Esophagus squamous epithelium (tissue), 5 donors: ENCODE data around the gene SH3RF2. TPM values are rescaled to one million over a fixed set of nuclear protein-coding genes. Genes with fewer than 3 reads are reported as not detected.
"Not testable (repeated sequence)": the region's sequence is repeated elsewhere in the genome, so short reads cannot be mapped to it uniquely, and the experiment has no call there.

Experiments used
- DNase-seq: peaks from one replicate; lab custom pipeline; 2025; lab: John Stamatoyannopoulos, UW
- H3K27ac ChIP-seq, 4 donors: fragments of 200-600 bp; sonication (generic); one replicate each; pipeline ENCODE4 v1.5.1; 2016 to 2019; ENCODE audit warnings: mild to moderate bottlenecking in 1 of 4
- H3K27me3 ChIP-seq, 4 donors: fragments of 200-600 bp; sonication (generic); 1 replicate in 3 of 4; 2 replicates in 1 of 4; pipeline versions ENCODE4 v1.5.1 to v1.6.0; 2017 to 2021; ENCODE audit warnings: antibody characterized with exemption in 1 of 4
- H3K36me3 ChIP-seq, 3 donors: fragments of 200-600 bp; sonication (generic); one replicate each; pipeline ENCODE4 v1.5.1; 2016 to 2019
- H3K4me1 ChIP-seq, 3 donors: fragments of 200-600 bp; sonication (generic); one replicate each; pipeline ENCODE4 v1.5.1; 2017 to 2019
- H3K4me3 ChIP-seq, 4 donors: fragments of 200-600 bp; sonication (generic); 1 replicate in 3 of 4; 2 replicates in 1 of 4; pipeline ENCODE4 v1.5.1; 2016 to 2019; ENCODE audit warnings: mild to moderate bottlenecking in 2 of 4, moderate library complexity in 1 of 4
- H3K9me3 ChIP-seq, 3 donors: fragments of 200-600 bp; sonication (generic); one replicate each; pipeline ENCODE4 v1.5.1; 2016 to 2019
- POLR2A ChIP-seq, 4 donors: fragments of 450-650 bp; IDR thresholded peaks; one replicate each; pipeline ENCODE4 v1.6.1; 2017; ENCODE audit warnings: antibody characterized with exemption in 4 of 4, mild to moderate bottlenecking in 4 of 4, moderate library complexity in 3 of 4
- WGBS, 2 donors: methylation state at CpG; one replicate each; pipeline ENCODE4 v1.1.5; 2018; 5-methylcytosine and 5-hydroxymethylcytosine counted together
- intact Hi-C: fragments of 100-400 bp; cut with DNase I; formaldehyde crosslinking; loops from one replicate; pipeline ENCODE4 v1.15.0; 2022
- total RNA-seq, 4 donors: library from RNA; depleted of rRNA; stranded (reverse); fragments of >200 nt; gene quantifications; one replicate each; pipeline ENCODE4 v1.1.0, GENCODE V29; 2016
- TF ChIP-seq, protein P1 (sequence below), 6 experiments: fragments of 450-650 bp in 4 of 6; fragments of 200-600 bp in 2 of 6; sonication (generic) in 2 of 6; IDR thresholded peaks; one replicate each; pipeline ENCODE4 v1.5.1; 2016 to 2019; ENCODE audit warnings: antibody characterized with exemption in 6 of 6, mild to moderate bottlenecking in 4 of 6, moderate library complexity in 4 of 6
- donor health status: DM: yes; HTN: yes; CAD: no.

SH3RF2 gene
- total RNA-seq, 4 donors from 2014 or later: 33.4 to 63.1 (median 59.1) TPM

DNA sequence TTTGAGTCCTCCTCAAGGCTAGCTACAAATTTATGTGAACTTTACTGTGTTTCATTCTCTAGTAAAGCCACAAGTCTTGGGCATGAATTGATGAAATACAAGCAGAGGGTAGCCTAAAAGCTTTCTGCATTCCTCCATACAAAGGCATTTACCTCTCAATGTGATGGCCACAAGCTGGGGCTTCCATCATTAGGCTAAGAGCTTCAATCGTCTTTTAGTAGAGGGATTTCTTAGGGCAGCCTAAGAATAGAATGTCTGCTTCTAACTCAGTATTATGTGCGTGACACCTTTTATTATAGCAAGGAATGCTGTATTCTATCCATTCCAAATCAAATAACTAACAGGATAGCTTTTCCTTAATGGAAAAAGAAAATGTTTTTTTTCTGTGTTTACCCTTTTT lies 165.3 kb downstream of the SH3RF2 start:
- Histone ChIP-seq H3K27me3 (no peaks in the 10 kb centered on the region), H3K4me3 (no peak overlapping the region), H3K36me3 (no peaks in the 10 kb centered on the region), H3K9me3 (no peaks in the 10 kb centered on the region), H3K27ac (no peak overlapping the region), H3K4me1 (peaks cover 0 to 3% (median 0%) of the 10 kb centered on the region in 3 donors)
- WGBS, 2 donors: 78 to 85% methylated on average over 2 of the region's 2 CpGs
- intact Hi-C loops: no loop called here
- no peak for TF ChIP-seq POLR2A (IDR thresholded peaks at IDR 0.05)
- TF ChIP-seq, protein P1, sequence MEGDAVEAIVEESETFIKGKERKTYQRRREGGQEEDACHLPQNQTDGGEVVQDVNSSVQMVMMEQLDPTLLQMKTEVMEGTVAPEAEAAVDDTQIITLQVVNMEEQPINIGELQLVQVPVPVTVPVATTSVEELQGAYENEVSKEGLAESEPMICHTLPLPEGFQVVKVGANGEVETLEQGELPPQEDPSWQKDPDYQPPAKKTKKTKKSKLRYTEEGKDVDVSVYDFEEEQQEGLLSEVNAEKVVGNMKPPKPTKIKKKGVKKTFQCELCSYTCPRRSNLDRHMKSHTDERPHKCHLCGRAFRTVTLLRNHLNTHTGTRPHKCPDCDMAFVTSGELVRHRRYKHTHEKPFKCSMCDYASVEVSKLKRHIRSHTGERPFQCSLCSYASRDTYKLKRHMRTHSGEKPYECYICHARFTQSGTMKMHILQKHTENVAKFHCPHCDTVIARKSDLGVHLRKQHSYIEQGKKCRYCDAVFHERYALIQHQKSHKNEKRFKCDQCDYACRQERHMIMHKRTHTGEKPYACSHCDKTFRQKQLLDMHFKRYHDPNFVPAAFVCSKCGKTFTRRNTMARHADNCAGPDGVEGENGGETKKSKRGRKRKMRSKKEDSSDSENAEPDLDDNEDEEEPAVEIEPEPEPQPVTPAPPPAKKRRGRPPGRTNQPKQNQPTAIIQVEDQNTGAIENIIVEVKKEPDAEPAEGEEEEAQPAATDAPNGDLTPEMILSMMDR (IDR thresholded peaks at IDR 0.05): no peak
- DNase-seq: no peak

- H3K36me3 ChIP-seq: no peaks in the 10 kb centered on the region
- H3K9me3 ChIP-seq: no peaks in the 10 kb centered on the region
- intact Hi-C loops: no loop called here
- H3K27me3 ChIP-seq: no peaks in the 10 kb centered on the region
- no peak for DNase-seq
- 22 to 27% methylated on average over 1 of the region's 1 CpG for WGBS, 2 donors
- no peak overlapping the region for H3K27ac ChIP-seq
- H3K4me1 ChIP-seq: peaks cover 0 to 3% (median 0%) of the 10 kb centered on the region in 3 donors
- TF ChIP-seq POLR2A (IDR thresholded peaks at IDR 0.05): no peak
- TF ChIP-seq, protein P1 (IDR thresholded peaks at IDR 0.05): no peak
- H3K4me3 ChIP-seq: no peak overlapping the region
These were observed 167.2 kb downstream of the SH3RF2 start for GRCh38 chr5:146103594-146103993.

- Histone ChIP-seq H3K4me3 (no peak within 1 kb of the TSS), H3K27me3 (no peaks in the 10 kb centered on the region), H3K9me3 (no peaks in the 10 kb centered on the region), H3K4me1 (peaks cover 0 to 3% (median 0%) of the 10 kb centered on the region in 3 donors), H3K36me3 (no peaks in the 10 kb centered on the region), H3K27ac (no peak within 1 kb of the TSS)
- intact Hi-C loops: no loop called here
- DNase-seq: no peak
- WGBS, 2 donors: 86 to 88% methylated on average over 2 of the region's 2 CpGs
- TF ChIP-seq, protein P1 (IDR thresholded peaks at IDR 0.05): no peak
- no peak for TF ChIP-seq POLR2A (IDR thresholded peaks at IDR 0.05)
These were observed 169.1 kb downstream of the SH3RF2 start, which contains the start of gene PLAC8L1 for GRCh38 chr5:146105477-146105876. PLAC8L1 (minus strand) TSS chr5:146105577; CDS start chr5:146104311, 1,266 bp downstream.

DNA sequence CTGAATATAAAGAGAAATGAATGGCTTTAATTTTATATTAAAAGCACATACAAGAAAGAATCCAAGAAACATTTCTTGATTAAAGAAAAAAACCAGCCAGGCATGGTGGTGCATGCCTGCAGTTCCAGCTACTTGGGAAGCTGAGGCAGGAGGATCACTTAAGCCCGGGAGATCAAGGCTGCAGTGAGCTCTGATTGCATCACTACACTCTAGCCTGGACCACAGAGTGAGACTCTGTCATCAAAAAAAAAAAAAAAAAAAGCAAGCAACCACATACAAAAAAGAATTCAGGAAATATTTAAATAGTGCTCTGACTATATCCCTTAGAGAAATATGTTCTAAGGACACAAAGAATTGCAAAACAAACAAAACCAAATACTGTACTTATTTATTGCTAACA lies 171.5 kb downstream of the SH3RF2 start:
- peaks cover 0 to 3% (median 0%) of the 10 kb centered on the region in 3 donors for H3K4me1 ChIP-seq

GRCh38 chr5:146108870-146109269 lies 172.5 kb downstream of the SH3RF2 start:
- H3K36me3 ChIP-seq: peaks cover 0 to 26% (median 0%) of the 10 kb centered on the region in 3 donors
- H3K4me3 ChIP-seq, H3K27ac ChIP-seq, H3K9me3 ChIP-seq, H3K27me3 ChIP-seq, DNase-seq, intact Hi-C loops, H3K4me1 ChIP-seq: not testable (repeated sequence)
- WGBS, 2 donors: 85 to 91% methylated on average over 2 of the region's 2 CpGs

More for the DNA sequence above, 171.5 kb downstream of the SH3RF2 start:
- intact Hi-C loops: no loop called here
- H3K27ac ChIP-seq: no peak overlapping the region
- no peaks in the 10 kb centered on the region for H3K9me3 ChIP-seq
- H3K27me3 ChIP-seq: no peaks in the 10 kb centered on the region
- TF ChIP-seq, protein P1 (IDR thresholded peaks at IDR 0.05): no peak
- no peak for TF ChIP-seq POLR2A (IDR thresholded peaks at IDR 0.05)
- H3K4me3 ChIP-seq: no peak overlapping the region
- DNase-seq: no peak
- H3K36me3 ChIP-seq: peaks cover 0 to 16% (median 0%) of the 10 kb centered on the region in 3 donors
- WGBS, 2 donors: 0 to 56% methylated on average over 1 of the region's 1 CpG
